Non-pigmented ciliary epithelial cell (primary cell): ENCODE results near the gene ATCAY.
"Not testable (repeated sequence)": the region's sequence is repeated elsewhere in the genome, so short reads cannot be mapped to it uniquely, and the experiment has no call there.

Experiments used
- DNase-seq: peaks from one replicate; pipeline ENCODE4 v3.0.0-alpha.2; 2010; ENCODE audit warnings: low read depth

ATCAY gene

GRCh38 chr19:3855320-3855719, 25.2 kb upstream of the ATCAY start:
- no peak for DNase-seq

- DNase-seq, result no peak
These were observed 23.0 kb upstream of the ATCAY start for GRCh38 chr19:3857449-3858003.

GRCh38 chr19:3860499-3860898, 20.0 kb upstream of the ATCAY start:
- DNase-seq, result no peak

- no peak for DNase-seq
These were observed 17.5 kb upstream of the ATCAY start for GRCh38 chr19:3862826-3863500.

GRCh38 chr19:3863648-3864047, 16.8 kb upstream of the ATCAY start:
- DNase-seq, result no peak

- no peak for DNase-seq
These were observed 13.4 kb upstream of the ATCAY start for GRCh38 chr19:3866910-3867638.

- no peak for DNase-seq
These were observed 12.3 kb upstream of the ATCAY start for GRCh38 chr19:3867971-3868769.

- DNase-seq, result no peak
These were observed 11.6 kb upstream of the ATCAY start, which contains the start of gene ZFR2 for GRCh38 chr19:3868770-3869456. Gene ZFR2, minus strand, starts transcription at chr19:3869038. Its CDS starts 21 bp downstream, at chr19:3869017.

- no peak for DNase-seq
These were observed 7.3 kb upstream of the ATCAY start for GRCh38 chr19:3873151-3873550.

GRCh38 chr19:3874695-3875094, 5.8 kb upstream of the ATCAY start:
- not testable (repeated sequence) for DNase-seq

- DNase-seq, result no peak
These were observed 829 bp upstream of the ATCAY start for GRCh38 chr19:3879656-3880055.

- no peak for DNase-seq
These were observed 971 bp downstream of the ATCAY start for GRCh38 chr19:3881272-3882040.

GRCh38 chr19:3882041-3882384, 1.5 kb downstream of the ATCAY start:
- no peak for DNase-seq

GRCh38 chr19:3890591-3890990, 10.1 kb downstream of the ATCAY start:
- no peak for DNase-seq

GRCh38 chr19:3893509-3894179, 13.2 kb downstream of the ATCAY start:
- DNase-seq, result no peak

GRCh38 chr19:3894959-3895358, 14.5 kb downstream of the ATCAY start:
- not testable (repeated sequence) for DNase-seq

- no peak for DNase-seq
These were observed 15.3 kb downstream of the ATCAY start for GRCh38 chr19:3895788-3896187.

GRCh38 chr19:3897936-3898335, 17.5 kb downstream of the ATCAY start:
- DNase-seq, result no peak

- no peak for DNase-seq
These were observed 17.9 kb downstream of the ATCAY start for GRCh38 chr19:3898426-3898825.

GRCh38 chr19:3899531-3900294, 19.2 kb downstream of the ATCAY start:
- DNase-seq, result no peak
